Hepatocyte (in vitro differentiated cells): ENCODE data around the gene SLC10A6. TPM values are rescaled to one million over a fixed set of nuclear protein-coding genes. Genes with fewer than 3 reads are reported as not detected.

ENCODE experiments used
- DNase-seq: peaks from one replicate; pipeline ENCODE4 v3.0.0-alpha.2; 2016; ENCODE audit warnings: low spot score
- H2AFZ ChIP-seq: fragments of 200-600 bp; sonication (generic); 2 replicates; pipeline ENCODE4 v1.6.0; 2016; ENCODE audit warnings: antibody characterized with exemption, mild to moderate bottlenecking
- H3K27ac ChIP-seq: fragments of 200-600 bp; sonication (generic); 2 replicates; pipeline ENCODE4 v1.5.1; 2016; ENCODE audit warnings: mild to moderate bottlenecking
- H3K27me3 ChIP-seq: fragments of 200-600 bp; sonication (generic); 2 replicates; pipeline ENCODE4 v1.6.1; 2016
- H3K36me3 ChIP-seq: fragments of 200-600 bp; sonication (generic); replicated peaks from 2 replicates; pipeline ENCODE4 v1.5.1; 2016; ENCODE audit warnings: low read depth; ENCODE audit not compliant: insufficient read depth
- H3K4me1 ChIP-seq: fragments of 200-600 bp; sonication (generic); 2 replicates; pipeline ENCODE4 v1.5.1; 2016; ENCODE audit warnings: mild to moderate bottlenecking, moderate library complexity; ENCODE audit not compliant: insufficient read depth
- H3K4me2 ChIP-seq: fragments of 200-600 bp; sonication (generic); 2 replicates; pipeline ENCODE4 v1.6.0; 2016
- H3K4me3 ChIP-seq: fragments of 200-600 bp; sonication (generic); 2 replicates; pipeline ENCODE4 v1.5.1; 2016; ENCODE audit warnings: mild to moderate bottlenecking
- H3K79me2 ChIP-seq: fragments of 200-600 bp; sonication (generic); 2 replicates; pipeline ENCODE4 v1.6.0; 2017; ENCODE audit warnings: mild to moderate bottlenecking
- H3K9me2 ChIP-seq: fragments of 200-600 bp; sonication (generic); replicated peaks from 2 replicates; pipeline ENCODE4 v1.6.0; 2017; ENCODE audit warnings: mild to moderate bottlenecking; ENCODE audit not compliant: insufficient read depth
- H3K9me3 ChIP-seq: fragments of 200-600 bp; sonication (generic); 2 replicates; pipeline ENCODE4 v1.5.1; 2016; ENCODE audit warnings: low read depth, mild to moderate bottlenecking
- H4K20me1 ChIP-seq: fragments of 200-600 bp; sonication (generic); 2 replicates; pipeline ENCODE4 v1.6.0; 2016; ENCODE audit warnings: mild to moderate bottlenecking; ENCODE audit not compliant: insufficient read depth, poor library complexity, severe bottlenecking
- CTCF ChIP-seq: fragments of 200-600 bp; sonication (generic); IDR thresholded peaks from 2 replicates; pipeline ENCODE4 v1.5.1; 2016; ENCODE audit warnings: antibody characterized with exemption, mild to moderate bottlenecking; ENCODE audit not compliant: poor library complexity
- EZH2 ChIP-seq: fragments of 200-600 bp; sonication (generic); IDR thresholded peaks from 2 replicates; pipeline ENCODE4 v1.6.1; 2016; ENCODE audit warnings: antibody characterized with exemption, mild to moderate bottlenecking, borderline replicate concordance
- EZH2phosphoT487 ChIP-seq: fragments of 200-600 bp; sonication (generic); IDR thresholded peaks from one replicate; pipeline ENCODE4 v1.6.1; 2018; ENCODE audit warnings: antibody characterized with exemption, mild to moderate bottlenecking, low read depth, moderate library complexity; ENCODE audit not compliant: unreplicated experiment, severe bottlenecking
- WGBS: methylation state at CpG from one replicate; pipeline ENCODE4 v1.1.6; 2016; ENCODE audit warnings: low lambda C conversion rate; ENCODE audit errors: missing lambda C conversion rate; 5-methylcytosine and 5-hydroxymethylcytosine counted together
- polyA plus RNA-seq: library from polyadenylated mRNA; unstranded; fragments of >200 nt; fragmentation: Nextera tagmentation; extraction: Ambion mirVana; gene quantifications from 2 replicates; pipeline ENCODE4 v1.2.1, GENCODE V29; 2016
- total RNA-seq: library from RNA; depleted of rRNA; stranded (reverse); fragments of >200 nt; gene quantifications from 2 replicates; pipeline ENCODE4 v1.2.3, GENCODE V29; 2014

SLC10A6 gene
- total and polyA plus RNA-seq, 2 experiments from 2014 or later = 0.10 TPM; not detected in 1

- no peaks in the 10 kb centered on the region for H3K79me2 ChIP-seq
- H3K9me3 ChIP-seq = no peaks in the 10 kb centered on the region
- H4K20me1 ChIP-seq = no peaks in the 10 kb centered on the region
- H2AFZ ChIP-seq = no peak overlapping the region
- H3K4me3 ChIP-seq = no peak overlapping the region
- H3K4me1 ChIP-seq = no peaks in the 10 kb centered on the region
- H3K27ac ChIP-seq = no peak overlapping the region
- TF ChIP-seq EZH2 (no peak), CTCF (no peak)
- no peak overlapping the region for H3K4me2 ChIP-seq
- 60% methylated on average over 4 of the region's 4 CpGs for WGBS
- H3K9me2 ChIP-seq = no peaks in the 10 kb centered on the region
- H3K36me3 ChIP-seq = peaks cover 2% of the 10 kb centered on the region
- DNase-seq = no peak
- no peaks in the 10 kb centered on the region for H3K27me3 ChIP-seq
Measured at GRCh38 chr4:86778175-86778574, 71.0 kb downstream of the SLC10A6 start.

- Histone ChIP-seq H3K9me3 (no peaks in the 10 kb centered on the region), H3K4me3 (no peak overlapping the region), H4K20me1 (no peaks in the 10 kb centered on the region), H3K27me3 (no peaks in the 10 kb centered on the region), H3K79me2 (no peaks in the 10 kb centered on the region), H3K9me2 (no peaks in the 10 kb centered on the region), H3K4me1 (no peaks in the 10 kb centered on the region), H3K4me2 (no peak overlapping the region), H3K36me3 (peaks cover 3% of the 10 kb centered on the region), H3K27ac (no peak overlapping the region), H2AFZ (no peak overlapping the region)
- TF ChIP-seq CTCF (no peak), EZH2phosphoT487 (no peak), EZH2 (no peak)
- 82% methylated on average over 4 of the region's 4 CpGs for WGBS
- DNase-seq = no peak
Measured at GRCh38 chr4:86775061-86775460, 74.1 kb downstream of the SLC10A6 start.

Other genes with a start within 250 kb of the SLC10A6 start
- gene C4orf36, start 43.0 kb upstream of the SLC10A6 start, total RNA-seq = 1.2 and 1.3 TPM in 2 replicates
- 2.0 and 2.3 TPM in 2 replicates for gene C4orf36, start 43.0 kb upstream of the SLC10A6 start, polyA plus RNA-seq
- gene AFF1, start 85.6 kb upstream of the SLC10A6 start, total RNA-seq = 36.1 and 38.7 TPM in 2 replicates
- 28.7 and 31.9 TPM in 2 replicates for gene AFF1, start 85.6 kb upstream of the SLC10A6 start, polyA plus RNA-seq